GM18873 (cell line): ENCODE measurements around the gene RCAN1.

Source experiments
- ATAC-seq: cut with Tn5 transposase; IDR thresholded peaks from one replicate; pipeline ENCODE4 v1.9.1; 2021; ENCODE audit warnings: mild to moderate bottlenecking, moderate library complexity, moderate number of reproducible peaks; ENCODE audit not compliant: unreplicated experiment, low FRiP score

Gene RCAN1

GRCh38 chr21:34521561-34521960 lies 93.4 kb downstream of the RCAN1 start:
- no peak for ATAC-seq

- no peak for ATAC-seq
Measured at GRCh38 chr21:34520764-34521508, 94.0 kb downstream of the RCAN1 start.

- no peak for ATAC-seq
Measured at GRCh38 chr21:34520281-34520680, 94.6 kb downstream of the RCAN1 start.

GRCh38 chr21:34519694-34520093 lies 95.2 kb downstream of the RCAN1 start:
- no peak for ATAC-seq

GRCh38 chr21:34519016-34519415 lies 95.9 kb downstream of the RCAN1 start:
- no peak for ATAC-seq

GRCh38 chr21:34518301-34518700 lies 96.6 kb downstream of the RCAN1 start:
- ATAC-seq = no peak

GRCh38 chr21:34517491-34518245 lies 97.2 kb downstream of the RCAN1 start:
- no peak for ATAC-seq

- ATAC-seq = no peak
Measured at GRCh38 chr21:34517039-34517438, 97.9 kb downstream of the RCAN1 start.

- no peak for ATAC-seq
Measured at GRCh38 chr21:34514576-34515115, 100.3 kb downstream of the RCAN1 start.

GRCh38 chr21:34513129-34513675 lies 101.7 kb downstream of the RCAN1 start:
- ATAC-seq = no peak

GRCh38 chr21:34511787-34512455 lies 103.0 kb downstream of the RCAN1 start, which contains the start of gene KCNE1:
TSS of gene KCNE1 (minus strand) at chr21:34512210. CDS start at chr21:34449634, 62,576 bp downstream.
- ATAC-seq = no peak

- ATAC-seq = no peak
Measured at GRCh38 chr21:34511181-34511580, 103.7 kb downstream of the RCAN1 start.

GRCh38 chr21:34510148-34511142 lies 104.5 kb downstream of the RCAN1 start:
- ATAC-seq = no peak

GRCh38 chr21:34509151-34509550 lies 105.8 kb downstream of the RCAN1 start:
- ATAC-seq = no peak

GRCh38 chr21:34504595-34504994 lies 110.3 kb downstream of the RCAN1 start:
- ATAC-seq = no peak

GRCh38 chr21:34502480-34503106 lies 112.3 kb downstream of the RCAN1 start:
- no peak for ATAC-seq

- no peak for ATAC-seq
Measured at GRCh38 chr21:34501716-34502115, 113.2 kb downstream of the RCAN1 start.

- no peak for ATAC-seq
Measured at GRCh38 chr21:34500191-34500590, 114.7 kb downstream of the RCAN1 start.

GRCh38 chr21:34499116-34499515 lies 115.8 kb downstream of the RCAN1 start:
- ATAC-seq = no peak
